ENCODE data around the gene PIK3R1.
A peak's percentile ranks its signal among the peaks of the same experiment; 100 is the strongest.
"Not testable (repeated sequence)": the region's sequence is repeated elsewhere in the genome, so short reads cannot be mapped to it uniquely, and the experiment has no call there.

Gene PIK3R1

DNA sequence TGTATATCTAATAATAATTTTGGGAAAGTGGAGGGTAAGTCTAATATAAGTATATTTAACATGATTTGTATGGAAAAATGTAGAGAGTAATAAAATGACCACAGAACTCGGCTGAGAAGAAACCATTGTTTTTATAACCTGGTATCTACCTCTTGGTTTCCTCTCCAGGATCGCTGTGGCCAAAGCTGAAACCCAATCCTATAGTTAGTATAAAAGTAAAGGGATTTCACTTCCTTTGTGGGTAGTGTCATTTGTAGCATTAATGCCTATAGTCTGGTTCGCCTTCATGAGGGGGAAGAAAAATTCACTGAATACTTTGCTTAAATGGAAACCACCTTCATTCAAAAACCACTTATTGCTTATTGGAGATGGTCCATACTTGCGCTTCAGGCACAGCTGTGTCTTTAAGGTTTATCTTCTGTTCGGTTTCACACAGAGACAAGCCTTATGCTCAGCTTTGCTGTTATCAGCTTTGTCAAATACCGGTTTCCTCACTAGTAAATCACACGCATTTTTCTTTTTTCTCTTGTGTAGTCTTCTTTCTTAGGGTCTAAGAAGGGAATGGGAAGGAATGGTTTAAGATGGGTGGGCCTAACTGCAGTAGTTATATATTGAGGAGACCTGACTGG lies 12.1 kb downstream of the PIK3R1 start:
- no peaks in the 10 kb centered on the region for H3K9me3 Mint-ChIP-seq (ENCODE audit: low read depth)
- no peak overlapping the region for H3K4me3 Mint-ChIP-seq
- H3K4me1 Mint-ChIP-seq (ENCODE audit: low read depth), result peaks cover 91% of the 10 kb centered on the region
- no peaks in the 10 kb centered on the region for H3K27me3 Mint-ChIP-seq
- peaks cover 11% of the 10 kb centered on the region for H3K36me3 Mint-ChIP-seq
- H3K27ac Mint-ChIP-seq, result no peak overlapping the region

DNA sequence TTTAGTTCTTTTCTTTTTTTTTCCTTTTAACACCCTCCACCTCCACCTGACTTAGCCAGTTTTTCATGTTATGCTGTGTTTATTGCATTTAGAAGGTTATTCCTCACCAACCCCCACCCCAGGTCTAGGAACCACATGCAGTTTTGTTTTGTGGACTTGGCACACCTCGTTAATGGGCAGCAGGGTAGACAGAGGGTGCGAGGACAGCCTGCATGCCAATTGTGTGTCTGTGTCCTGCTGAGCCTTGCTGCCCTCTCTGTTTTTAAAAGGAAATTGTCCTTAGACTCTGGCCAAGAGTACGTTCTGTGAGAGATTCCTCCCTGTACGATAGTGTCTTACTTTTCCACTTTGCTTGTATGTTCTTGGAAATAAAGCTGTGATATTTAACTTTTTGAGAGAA lies 13.9 kb downstream of the PIK3R1 start:
- no peak overlapping the region for H3K27ac Mint-ChIP-seq
- no peak overlapping the region for H3K4me3 Mint-ChIP-seq
- H3K9me3 Mint-ChIP-seq (ENCODE audit: low read depth), result no peaks in the 10 kb centered on the region
- no peaks in the 10 kb centered on the region for H3K27me3 Mint-ChIP-seq
- peaks cover 88% of the 10 kb centered on the region for H3K4me1 Mint-ChIP-seq (ENCODE audit: low read depth)
- peaks cover 11% of the 10 kb centered on the region for H3K36me3 Mint-ChIP-seq

DNA sequence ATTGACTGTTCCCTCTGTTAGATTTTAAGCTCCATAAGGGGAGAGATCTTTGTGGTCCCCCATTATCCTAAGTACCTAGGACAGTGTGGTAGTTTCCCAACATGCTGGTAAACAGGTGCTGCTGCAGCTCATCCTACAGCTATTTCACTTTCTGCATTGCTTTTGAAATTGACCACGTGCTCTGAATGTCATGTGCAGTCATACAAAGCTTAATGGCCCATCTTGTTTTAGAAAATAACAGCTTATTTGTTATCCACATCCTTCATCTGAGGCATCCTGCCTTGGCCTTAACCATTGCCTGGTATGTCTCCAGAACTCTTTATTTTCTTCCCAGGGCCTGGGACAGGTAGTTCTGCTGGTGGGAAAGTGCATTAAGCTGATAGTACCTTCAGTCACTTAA lies 14.7 kb downstream of the PIK3R1 start:
- Mint-ChIP-seq H3K9me3 (ENCODE audit: low read depth) (no peaks in the 10 kb centered on the region), H3K36me3 (peaks cover 11% of the 10 kb centered on the region), H3K4me3 (no peak overlapping the region), H3K27me3 (no peaks in the 10 kb centered on the region), H3K27ac (peak overlapping the region; percentile 79), H3K4me1 (ENCODE audit: low read depth) (peaks cover 83% of the 10 kb centered on the region)

DNA sequence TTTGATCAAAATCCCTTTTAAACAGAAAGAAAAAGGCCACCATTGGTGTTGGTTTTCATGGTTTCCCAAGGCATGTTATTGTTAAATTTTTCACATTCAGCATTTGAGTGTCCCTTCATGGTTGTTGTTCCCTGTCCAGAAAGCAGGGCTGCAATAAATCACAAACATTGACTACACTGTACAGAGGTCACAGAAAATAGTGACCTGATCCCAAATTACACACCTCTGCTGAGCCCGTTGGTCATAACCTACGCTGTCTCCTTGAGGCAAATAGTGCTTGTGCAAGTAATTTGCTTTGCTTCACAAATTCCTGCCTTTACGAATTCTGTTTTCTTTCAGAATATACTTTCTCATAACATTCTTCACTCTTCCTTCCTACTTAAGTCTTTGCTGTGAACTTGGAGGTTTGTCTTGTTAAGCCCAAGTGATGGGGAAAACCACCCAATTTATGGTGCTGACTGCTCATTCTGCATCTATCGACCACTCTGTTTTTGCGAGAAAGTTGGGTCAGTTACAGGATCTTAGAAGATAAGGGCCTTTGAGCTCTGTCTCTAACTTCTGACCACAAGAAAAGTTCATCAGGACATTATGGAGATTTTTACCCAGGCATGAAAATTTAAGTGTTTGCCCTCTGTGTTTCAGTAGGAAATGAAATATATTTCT lies 16.0 kb downstream of the PIK3R1 start:
- Mint-ChIP-seq H3K4me3 (no peak overlapping the region), H3K9me3 (ENCODE audit: low read depth) (no peaks in the 10 kb centered on the region), H3K27me3 (no peaks in the 10 kb centered on the region), H3K27ac (peak overlapping the region; percentile 11), H3K4me1 (ENCODE audit: low read depth) (peaks cover 79% of the 10 kb centered on the region), H3K36me3 (peaks cover 6% of the 10 kb centered on the region)

DNA sequence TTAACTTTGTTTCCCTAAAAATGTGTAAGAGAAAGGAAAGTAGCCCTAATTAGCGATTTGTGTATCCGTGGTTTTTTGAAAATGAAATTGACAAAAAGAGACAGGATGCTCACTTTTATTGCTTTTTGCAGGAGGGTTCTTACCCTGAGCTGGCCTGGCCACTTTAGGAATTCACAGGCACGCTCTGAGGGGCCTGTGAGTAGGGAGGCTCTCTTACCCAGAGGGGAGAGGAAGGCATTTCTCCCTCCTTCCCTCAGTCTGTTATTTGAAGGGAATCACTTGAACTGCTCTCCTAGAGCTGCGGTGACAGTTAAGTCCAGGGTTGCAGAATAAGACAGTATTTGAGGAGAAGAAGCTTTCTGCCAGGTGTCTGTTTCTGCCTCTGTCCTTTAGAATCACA lies 16.7 kb downstream of the PIK3R1 start:
- Mint-ChIP-seq H3K9me3 (ENCODE audit: low read depth) (no peaks in the 10 kb centered on the region), H3K27ac (peak overlapping the region; percentile 11), H3K27me3 (no peaks in the 10 kb centered on the region), H3K4me1 (ENCODE audit: low read depth) (peaks cover 80% of the 10 kb centered on the region), H3K4me3 (no peak overlapping the region), H3K36me3 (peaks cover 2% of the 10 kb centered on the region)

DNA sequence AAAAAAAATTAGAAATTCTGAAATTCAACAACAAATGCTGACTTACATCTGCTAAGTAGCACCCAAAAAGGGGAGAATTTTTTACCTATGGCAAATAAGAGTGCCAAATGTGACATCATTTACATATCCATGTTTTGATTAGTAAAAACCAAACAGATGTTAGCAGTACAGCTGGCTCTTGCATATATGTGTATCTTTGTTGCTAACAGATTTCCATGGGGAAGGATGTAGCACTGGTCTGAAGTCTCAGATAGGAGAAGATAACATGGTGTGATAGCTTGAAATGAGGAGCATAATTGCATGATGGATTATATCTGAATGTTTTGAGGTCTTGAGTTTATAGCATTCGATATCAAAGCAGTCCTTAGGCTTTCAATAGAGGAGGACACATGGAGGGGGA lies 17.5 kb downstream of the PIK3R1 start:
- no peaks in the 10 kb centered on the region for H3K9me3 Mint-ChIP-seq (ENCODE audit: low read depth)
- peaks cover under 1% of the 10 kb centered on the region for H3K36me3 Mint-ChIP-seq
- H3K4me3 Mint-ChIP-seq, result no peak overlapping the region
- H3K27ac Mint-ChIP-seq, result peak overlapping the region; percentile 56
- peaks cover 80% of the 10 kb centered on the region for H3K4me1 Mint-ChIP-seq (ENCODE audit: low read depth)
- H3K27me3 Mint-ChIP-seq, result no peaks in the 10 kb centered on the region

DNA sequence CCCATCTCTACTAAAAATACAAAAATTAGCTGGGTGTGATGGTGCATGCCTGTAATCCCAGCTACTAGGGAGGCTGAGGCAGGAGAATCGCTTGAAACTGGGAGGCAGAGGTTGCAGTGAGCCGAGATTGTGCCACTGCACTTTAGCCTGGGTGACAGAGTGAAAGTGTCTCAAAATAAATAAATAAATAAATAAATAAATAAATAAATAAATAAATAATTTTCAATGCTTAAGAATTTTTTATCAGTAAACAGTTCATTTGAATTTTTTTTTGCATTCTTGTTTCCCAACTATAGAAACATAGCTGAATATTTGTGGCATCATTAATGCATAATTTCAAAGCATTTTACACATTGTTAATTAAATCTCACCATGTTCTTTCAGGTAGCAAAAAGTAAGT lies 19.7 kb downstream of the PIK3R1 start:
- H3K9me3 Mint-ChIP-seq (ENCODE audit: low read depth); H3K36me3 Mint-ChIP-seq; H3K4me3 Mint-ChIP-seq; H3K27ac Mint-ChIP-seq; H3K27me3 Mint-ChIP-seq: not testable (repeated sequence)
- H3K4me1 Mint-ChIP-seq (ENCODE audit: low read depth), result peaks cover 80% of the 10 kb centered on the region

DNA sequence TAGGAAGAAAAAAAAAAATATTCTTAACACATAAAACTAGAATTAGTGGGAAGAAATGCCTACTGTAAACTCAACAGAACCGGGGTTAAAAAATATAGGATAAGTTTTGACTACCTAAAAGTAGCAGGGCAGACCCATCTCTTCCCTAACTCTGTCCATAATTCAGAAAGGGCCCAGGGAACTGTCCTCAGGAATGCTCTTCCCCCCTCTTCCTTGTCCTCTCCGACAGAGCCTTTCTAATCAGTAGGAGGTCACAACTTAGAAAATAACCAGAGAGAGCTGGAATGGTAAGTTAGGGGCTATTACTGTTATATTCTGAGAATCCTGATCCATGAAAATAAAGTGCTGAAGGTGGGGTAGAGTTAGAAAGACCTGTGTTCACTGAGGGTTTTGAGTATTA lies 22.2 kb downstream of the PIK3R1 start:
- Mint-ChIP-seq H3K27me3 (no peaks in the 10 kb centered on the region), H3K4me1 (ENCODE audit: low read depth) (peaks cover 80% of the 10 kb centered on the region), H3K36me3 (no peaks in the 10 kb centered on the region), H3K4me3 (no peak overlapping the region), H3K9me3 (ENCODE audit: low read depth) (no peaks in the 10 kb centered on the region), H3K27ac (peak overlapping the region; percentile 86)

DNA sequence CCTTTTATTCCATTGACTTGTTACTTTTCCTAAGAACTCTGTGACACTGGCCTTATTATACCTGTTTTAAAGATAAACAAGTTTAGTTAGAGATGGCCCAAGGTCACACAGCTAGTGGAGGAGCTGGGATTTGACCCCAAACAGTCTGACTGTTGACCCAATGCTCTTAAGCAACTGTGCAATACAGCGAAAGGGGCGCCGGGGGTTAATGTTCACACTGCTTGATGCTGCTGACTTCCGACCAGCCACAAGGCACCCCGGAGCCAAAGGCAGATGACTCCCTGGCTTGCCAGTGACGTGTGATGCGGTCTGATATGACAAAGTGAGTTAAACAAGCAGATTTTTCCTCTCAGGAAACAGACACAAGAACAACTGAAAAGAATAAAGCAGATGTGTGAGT lies 23.9 kb downstream of the PIK3R1 start:
- peak overlapping the region; percentile 65 for H3K4me3 Mint-ChIP-seq
- no peaks in the 10 kb centered on the region for H3K27me3 Mint-ChIP-seq
- H3K27ac Mint-ChIP-seq, result peak overlapping the region; percentile 81
- H3K4me1 Mint-ChIP-seq (ENCODE audit: low read depth), result peaks cover 82% of the 10 kb centered on the region
- no peaks in the 10 kb centered on the region for H3K9me3 Mint-ChIP-seq (ENCODE audit: low read depth)
- H3K36me3 Mint-ChIP-seq, result no peaks in the 10 kb centered on the region

DNA sequence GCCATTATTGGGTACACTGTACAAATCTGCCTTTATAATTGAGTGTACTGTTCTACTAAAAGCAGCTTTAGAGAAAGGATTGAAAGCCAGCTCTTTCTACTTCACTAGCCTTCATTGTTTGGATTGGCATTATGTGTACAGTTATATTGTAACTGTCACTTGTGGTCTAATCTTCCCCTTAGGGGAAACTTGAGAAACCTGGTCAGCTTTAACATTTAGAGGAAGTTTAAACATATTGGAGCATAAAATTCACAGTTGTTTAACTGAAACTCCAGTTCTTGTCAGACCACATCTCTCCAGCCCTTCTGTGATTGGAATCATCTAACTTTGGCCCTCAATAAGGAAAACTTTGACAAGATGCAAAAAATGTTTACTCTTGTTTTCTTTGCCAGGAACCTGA lies 24.6 kb downstream of the PIK3R1 start:
- no peaks in the 10 kb centered on the region for H3K36me3 Mint-ChIP-seq
- peaks cover 84% of the 10 kb centered on the region for H3K4me1 Mint-ChIP-seq (ENCODE audit: low read depth)
- H3K9me3 Mint-ChIP-seq (ENCODE audit: low read depth), result no peaks in the 10 kb centered on the region
- H3K27ac Mint-ChIP-seq, result peak overlapping the region; percentile 82
- peak overlapping the region; percentile 57 for H3K4me3 Mint-ChIP-seq
- no peaks in the 10 kb centered on the region for H3K27me3 Mint-ChIP-seq

DNA sequence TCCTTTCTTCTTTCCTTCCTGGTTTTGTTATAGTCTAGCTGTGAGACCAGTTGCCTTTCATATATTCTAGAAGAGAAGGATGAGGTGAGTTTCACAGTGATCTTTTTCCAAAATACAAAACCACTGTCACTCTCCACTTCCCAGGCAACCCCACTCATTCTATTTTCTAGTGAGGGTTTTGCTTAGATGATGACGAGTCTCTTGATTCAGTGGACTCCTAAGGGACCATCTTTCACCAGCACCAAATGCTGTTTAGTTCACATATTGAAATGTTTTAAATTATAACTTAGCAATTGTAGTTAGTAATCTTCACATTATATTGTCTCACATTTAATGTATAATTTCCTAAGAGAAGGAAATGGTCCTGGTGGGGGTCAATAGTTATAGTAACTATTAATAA lies 25.2 kb downstream of the PIK3R1 start:
- H3K4me3 Mint-ChIP-seq, result peak overlapping the region; percentile 57
- no peaks in the 10 kb centered on the region for H3K9me3 Mint-ChIP-seq (ENCODE audit: low read depth)
- no peaks in the 10 kb centered on the region for H3K36me3 Mint-ChIP-seq
- H3K4me1 Mint-ChIP-seq (ENCODE audit: low read depth), result peaks cover 87% of the 10 kb centered on the region
- H3K27ac Mint-ChIP-seq, result peak overlapping the region; percentile 82
- no peaks in the 10 kb centered on the region for H3K27me3 Mint-ChIP-seq

DNA sequence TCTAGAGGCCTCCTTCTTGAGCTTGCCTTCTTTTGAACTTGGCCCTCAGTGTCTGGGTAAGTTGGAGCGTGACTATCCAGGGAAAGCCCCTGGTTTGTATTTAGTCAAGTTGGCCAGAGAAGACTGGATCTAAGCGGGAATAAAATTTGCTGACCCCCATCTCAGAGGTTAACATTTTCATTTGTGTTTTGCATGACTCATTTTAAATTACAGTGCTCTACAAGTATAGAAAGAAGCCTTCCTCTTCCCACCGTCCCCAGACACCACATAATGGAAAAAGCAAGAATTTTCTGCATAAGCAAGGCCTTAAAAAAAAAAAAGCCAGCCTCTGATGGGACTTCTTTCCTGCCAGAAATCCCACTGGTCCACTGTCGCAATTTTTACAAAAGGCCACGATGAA lies 27.2 kb downstream of the PIK3R1 start:
- Mint-ChIP-seq H3K36me3 (no peaks in the 10 kb centered on the region), H3K27ac (peak overlapping the region; percentile 74), H3K4me3 (no peak overlapping the region), H3K9me3 (ENCODE audit: low read depth) (no peaks in the 10 kb centered on the region), H3K4me1 (ENCODE audit: low read depth) (peaks cover 85% of the 10 kb centered on the region), H3K27me3 (no peaks in the 10 kb centered on the region)

DNA sequence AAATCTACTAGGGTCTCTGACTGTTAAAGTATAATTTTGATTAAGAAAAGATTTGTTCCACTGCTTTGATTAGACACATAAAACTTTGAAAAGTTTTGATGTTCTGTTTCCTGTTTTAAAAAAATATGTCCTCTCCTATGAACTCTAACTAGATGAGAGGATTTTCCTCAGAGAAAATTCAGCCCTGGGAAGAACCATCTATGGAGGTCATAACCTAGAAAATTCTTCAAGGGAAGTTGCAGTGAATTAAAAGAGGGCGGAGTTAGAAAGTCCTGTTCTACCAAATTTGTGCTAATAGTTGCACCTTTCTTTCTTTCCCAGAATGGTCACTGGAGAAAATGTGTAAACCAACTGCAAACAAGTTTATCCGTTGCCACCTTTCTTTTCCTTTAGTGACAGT lies 27.7 kb downstream of the PIK3R1 start:
- Mint-ChIP-seq H3K36me3 (peaks cover under 1% of the 10 kb centered on the region), H3K9me3 (ENCODE audit: low read depth) (no peaks in the 10 kb centered on the region), H3K4me3 (peak overlapping the region; percentile 59), H3K27ac (peak overlapping the region; percentile 74), H3K27me3 (no peaks in the 10 kb centered on the region), H3K4me1 (ENCODE audit: low read depth) (peaks cover 81% of the 10 kb centered on the region)

DNA sequence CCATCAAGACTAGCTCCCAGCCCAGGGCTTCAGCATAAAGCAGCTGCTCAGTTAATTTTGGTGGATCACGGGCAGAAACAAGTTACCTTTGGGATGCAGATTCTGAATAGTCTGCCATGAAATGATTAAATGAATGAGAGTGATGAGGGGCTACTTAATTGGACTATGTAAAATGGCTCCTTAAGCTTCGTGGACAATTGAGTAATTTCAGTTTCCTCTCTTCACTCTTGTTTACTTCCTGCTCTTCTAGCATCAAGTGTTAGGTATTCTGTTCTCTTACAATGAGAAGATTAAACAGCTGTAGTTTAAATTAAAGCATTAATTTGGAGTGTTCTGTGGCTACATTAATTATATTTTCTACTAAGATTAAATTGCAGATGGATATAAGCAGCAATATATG lies 28.1 kb downstream of the PIK3R1 start:
- Mint-ChIP-seq H3K27me3 (no peaks in the 10 kb centered on the region), H3K4me1 (ENCODE audit: low read depth) (peaks cover 81% of the 10 kb centered on the region), H3K4me3 (peak overlapping the region; percentile 59), H3K27ac (peak overlapping the region; percentile 74), H3K9me3 (ENCODE audit: low read depth) (no peaks in the 10 kb centered on the region), H3K36me3 (peaks cover 4% of the 10 kb centered on the region)

DNA sequence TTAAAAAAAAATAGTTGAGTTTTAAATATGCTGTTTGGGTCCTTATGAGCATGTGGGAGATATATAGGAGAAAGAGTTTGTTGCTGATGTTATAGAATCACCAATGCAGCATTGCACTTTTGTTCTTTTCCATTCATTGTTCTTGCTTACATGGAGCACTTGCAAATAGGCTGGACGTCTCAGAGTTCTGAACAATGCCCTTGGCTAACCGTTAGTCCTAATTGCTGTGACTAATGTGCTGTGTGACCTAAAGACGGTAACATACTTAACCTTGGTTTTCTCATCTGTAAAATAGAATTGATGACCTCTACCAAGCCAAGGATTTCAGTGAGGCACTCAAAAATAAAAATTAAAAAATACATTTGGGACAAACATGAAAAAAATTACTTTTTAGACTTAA lies 29.8 kb downstream of the PIK3R1 start:
- Mint-ChIP-seq H3K9me3 (ENCODE audit: low read depth) (no peaks in the 10 kb centered on the region), H3K36me3 (peaks cover 4% of the 10 kb centered on the region), H3K27ac (peak overlapping the region; percentile 12), H3K4me1 (ENCODE audit: low read depth) (peaks cover 87% of the 10 kb centered on the region), H3K27me3 (no peaks in the 10 kb centered on the region), H3K4me3 (no peak overlapping the region)

DNA sequence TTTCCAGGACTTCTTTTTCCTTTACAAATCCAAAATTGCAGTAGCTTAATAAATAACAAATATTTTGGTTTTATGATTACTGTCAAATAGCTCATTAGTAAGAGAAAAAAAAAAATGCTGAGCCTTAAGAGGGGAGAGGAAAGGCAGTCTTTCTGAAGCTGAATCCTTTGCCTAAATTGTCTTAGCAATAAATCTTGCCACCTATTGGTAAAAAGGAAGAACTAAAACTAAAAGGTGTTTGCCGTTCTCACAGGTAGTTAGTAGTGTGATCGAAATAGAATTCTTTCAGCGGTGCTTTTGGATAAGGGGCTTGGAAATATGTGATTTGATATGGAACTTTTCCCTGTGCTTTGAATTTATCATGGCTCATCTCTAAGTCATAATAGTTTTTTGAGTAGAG lies 31.2 kb downstream of the PIK3R1 start:
- Mint-ChIP-seq H3K4me1 (ENCODE audit: low read depth) (peaks cover 85% of the 10 kb centered on the region), H3K27me3 (no peaks in the 10 kb centered on the region), H3K27ac (peak overlapping the region; percentile 23), H3K9me3 (ENCODE audit: low read depth) (no peaks in the 10 kb centered on the region), H3K36me3 (peaks cover 4% of the 10 kb centered on the region), H3K4me3 (no peak overlapping the region)

All from activated naive CD8-positive, alpha-beta T cell (primary cell).